ENCODE results near the gene TASP1.

Gene TASP1, protein sequence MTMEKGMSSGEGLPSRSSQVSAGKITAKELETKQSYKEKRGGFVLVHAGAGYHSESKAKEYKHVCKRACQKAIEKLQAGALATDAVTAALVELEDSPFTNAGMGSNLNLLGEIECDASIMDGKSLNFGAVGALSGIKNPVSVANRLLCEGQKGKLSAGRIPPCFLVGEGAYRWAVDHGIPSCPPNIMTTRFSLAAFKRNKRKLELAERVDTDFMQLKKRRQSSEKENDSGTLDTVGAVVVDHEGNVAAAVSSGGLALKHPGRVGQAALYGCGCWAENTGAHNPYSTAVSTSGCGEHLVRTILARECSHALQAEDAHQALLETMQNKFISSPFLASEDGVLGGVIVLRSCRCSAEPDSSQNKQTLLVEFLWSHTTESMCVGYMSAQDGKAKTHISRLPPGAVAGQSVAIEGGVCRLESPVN

DNA sequence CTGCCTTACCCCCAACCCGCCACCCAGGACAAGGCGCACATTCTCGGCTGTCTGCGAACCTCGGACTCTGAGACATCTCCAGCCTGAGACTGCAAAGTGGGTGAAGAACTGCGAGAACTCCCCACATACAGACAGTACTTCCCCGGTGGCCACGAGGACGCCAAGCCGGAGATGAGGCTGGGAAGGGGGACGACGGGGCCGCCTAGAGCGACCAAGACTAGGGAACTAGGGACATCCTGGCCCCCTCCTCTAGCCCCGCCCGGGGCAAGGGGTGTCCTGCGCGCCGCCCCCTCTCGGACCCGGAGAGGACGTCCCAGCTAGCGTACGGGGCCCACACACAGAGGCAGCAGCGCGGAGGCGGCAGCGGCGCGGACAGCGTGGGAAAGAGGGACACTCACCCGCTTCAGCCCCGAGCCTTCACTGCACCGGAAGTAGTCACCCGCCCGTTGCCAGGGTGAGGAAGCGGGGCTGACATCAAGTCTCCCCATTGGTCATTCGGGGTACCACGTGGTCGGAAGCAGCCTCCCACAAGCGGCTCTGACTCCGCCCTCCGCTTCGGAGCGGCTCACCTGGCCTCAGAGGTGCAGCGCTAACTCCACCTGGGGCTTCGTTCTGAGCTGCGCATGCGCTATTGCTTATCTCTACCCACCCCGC, at the start of gene TASP1:
Gene TASP1, minus strand, starts transcription at position 437 of the 654 bp plus-strand sequence. CDS start 8,854 bp downstream, outside the sequence.
- Histone ChIP-seq H3K27me3 (ENCODE audit: insufficient read depth, insufficient read length) (no peaks in the 10 kb centered on the region), H3K36me3 (ENCODE audit: insufficient read depth, insufficient read length, low read length) (no peaks in the 10 kb centered on the region), H3K9ac (ENCODE audit: insufficient read length, low read depth) (peak within 1 kb of the TSS; percentile 89), H3K4me3 (ENCODE audit: insufficient read length, low read depth) (peak within 1 kb of the TSS; percentile 94), H3K4me1 (ENCODE audit: insufficient read depth, insufficient read length) (no peaks in the 10 kb centered on the region), H3K9me3 (ENCODE audit: insufficient read depth, low read length) (no peaks in the 10 kb centered on the region)
- no peak for TF ChIP-seq ZNF274 (IDR thresholded peaks at IDR 0.05; ENCODE audit: low read depth, low read length)
- DNase-seq (ENCODE audit: low read depth, low spot score), result peak; percentile 89

DNA sequence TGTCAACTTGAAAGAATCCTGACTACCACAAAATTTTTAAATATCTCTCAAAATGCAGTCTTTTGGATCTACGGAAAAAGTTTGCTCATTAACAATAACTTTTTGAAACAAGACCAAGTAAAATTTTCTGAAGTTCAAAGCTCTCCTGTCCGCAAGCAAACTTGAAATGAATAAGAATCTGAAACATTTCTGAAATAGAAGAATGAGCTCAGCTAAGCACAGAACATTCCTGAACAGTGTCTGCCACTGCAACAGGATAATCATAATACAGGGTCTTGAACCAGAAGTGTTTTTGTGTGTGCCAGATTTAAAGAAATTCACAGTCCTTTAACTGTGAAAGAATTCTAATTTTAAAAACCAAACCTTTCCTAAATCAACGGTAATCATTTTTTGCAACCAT, 49.1 kb upstream of the TASP1 start:
- Histone ChIP-seq H3K4me3 (ENCODE audit: insufficient read length, low read depth) (no peak overlapping the region), H3K36me3 (ENCODE audit: insufficient read depth, insufficient read length, low read length) (no peaks in the 10 kb centered on the region), H3K9ac (ENCODE audit: insufficient read length, low read depth) (no peak overlapping the region), H3K4me1 (ENCODE audit: insufficient read depth, insufficient read length) (no peaks in the 10 kb centered on the region), H3K9me3 (ENCODE audit: insufficient read depth, low read length) (no peaks in the 10 kb centered on the region), H3K27me3 (ENCODE audit: insufficient read depth, insufficient read length) (no peaks in the 10 kb centered on the region)
- DNase-seq (ENCODE audit: low read depth, low spot score), result no peak
- no peak for TF ChIP-seq SUZ12 (IDR thresholded peaks at IDR 0.05; ENCODE audit: extremely low read depth, insufficient read depth, insufficient read length)
- TF ChIP-seq YY1 (IDR thresholded peaks at IDR 0.05; ENCODE audit: insufficient read depth, insufficient read length), result no peak
- TF ChIP-seq ZNF274 (IDR thresholded peaks at IDR 0.05; ENCODE audit: low read depth, low read length), result no peak

DNA sequence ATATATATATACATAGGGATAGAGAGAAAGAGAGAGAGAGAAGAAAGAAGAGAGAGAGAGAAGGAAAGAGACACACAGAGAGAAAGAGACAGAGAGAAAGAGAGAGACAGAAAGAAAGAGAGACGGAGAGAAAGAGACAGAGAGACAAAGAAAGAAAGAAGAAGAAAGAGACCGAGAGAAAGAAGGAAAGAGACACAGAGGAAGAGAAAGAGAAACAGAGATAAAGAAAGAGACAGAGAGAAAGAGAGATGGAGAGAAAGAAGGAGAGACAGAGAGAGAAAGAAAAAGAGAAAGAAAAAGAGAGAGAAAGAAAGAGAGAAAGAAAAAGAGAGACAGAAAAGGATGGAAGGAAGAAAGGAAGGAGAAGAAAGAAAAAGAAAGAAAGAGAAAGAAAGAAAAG, 46.9 kb upstream of the TASP1 start:
- Histone ChIP-seq H3K4me3 (ENCODE audit: insufficient read length, low read depth) (no peak overlapping the region), H3K9me3 (ENCODE audit: insufficient read depth, low read length) (no peaks in the 10 kb centered on the region), H3K27me3 (ENCODE audit: insufficient read depth, insufficient read length) (no peaks in the 10 kb centered on the region), H3K36me3 (ENCODE audit: insufficient read depth, insufficient read length, low read length) (no peaks in the 10 kb centered on the region), H3K9ac (ENCODE audit: insufficient read length, low read depth) (no peak overlapping the region), H3K4me1 (ENCODE audit: insufficient read depth, insufficient read length) (no peaks in the 10 kb centered on the region)
- no peak for TF ChIP-seq YY1 (IDR thresholded peaks at IDR 0.05; ENCODE audit: insufficient read depth, insufficient read length)
- no peak for TF ChIP-seq ZNF274 (IDR thresholded peaks at IDR 0.05; ENCODE audit: low read depth, low read length)
- no peak for TF ChIP-seq SUZ12 (IDR thresholded peaks at IDR 0.05; ENCODE audit: extremely low read depth, insufficient read depth, insufficient read length)
- DNase-seq (ENCODE audit: low read depth, low spot score), result no peak

DNA sequence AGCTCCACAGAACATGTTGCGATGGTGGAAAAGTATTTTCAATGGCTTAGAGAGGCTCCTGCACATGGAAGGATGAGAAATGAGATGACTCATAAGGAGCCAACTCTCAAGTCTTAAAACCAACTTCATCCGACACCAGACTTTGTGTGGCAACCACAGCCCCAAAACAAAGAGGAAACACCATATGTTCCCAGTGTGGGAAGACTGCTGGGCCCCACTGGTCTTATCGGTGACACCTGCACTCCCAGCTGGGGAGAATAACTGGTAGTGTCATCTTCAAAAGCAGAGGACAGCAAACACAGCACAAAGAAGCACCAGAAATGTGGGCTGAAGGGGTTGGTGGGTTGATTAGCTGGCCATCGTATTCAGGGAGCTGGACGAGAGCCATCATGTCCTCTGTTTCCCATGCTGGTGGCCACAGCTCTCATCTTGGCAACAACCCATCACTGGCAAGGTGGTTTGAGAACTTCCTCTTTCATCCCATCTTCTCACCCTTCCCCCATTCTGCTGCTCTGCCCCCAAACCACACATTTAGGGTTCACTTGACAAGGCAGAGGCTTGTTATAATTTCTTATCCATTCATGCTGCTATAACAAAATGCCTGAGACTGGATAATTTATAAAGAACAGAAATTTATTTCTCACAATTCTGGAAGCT, 46.0 kb upstream of the TASP1 start:
- no peak for DNase-seq (ENCODE audit: low read depth, low spot score)
- no peak for TF ChIP-seq YY1 (IDR thresholded peaks at IDR 0.05; ENCODE audit: insufficient read depth, insufficient read length)
- TF ChIP-seq ZNF274 (IDR thresholded peaks at IDR 0.05; ENCODE audit: low read depth, low read length), result no peak
- no peak for TF ChIP-seq SUZ12 (IDR thresholded peaks at IDR 0.05; ENCODE audit: extremely low read depth, insufficient read depth, insufficient read length)
- Histone ChIP-seq H3K9ac (ENCODE audit: insufficient read length, low read depth) (no peak overlapping the region), H3K27me3 (ENCODE audit: insufficient read depth, insufficient read length) (no peaks in the 10 kb centered on the region), H3K36me3 (ENCODE audit: insufficient read depth, insufficient read length, low read length) (no peaks in the 10 kb centered on the region), H3K9me3 (ENCODE audit: insufficient read depth, low read length) (no peaks in the 10 kb centered on the region), H3K4me3 (ENCODE audit: insufficient read length, low read depth) (no peak overlapping the region), H3K4me1 (ENCODE audit: insufficient read depth, insufficient read length) (no peaks in the 10 kb centered on the region)

GRCh38 chr20:13683833-13684232, 45.1 kb upstream of the TASP1 start:
- H3K4me3 ChIP-seq (ENCODE audit: insufficient read length, low read depth), result no peak overlapping the region
- TF ChIP-seq ZNF274 (IDR thresholded peaks at IDR 0.05; ENCODE audit: low read depth, low read length), result no peak
- TF ChIP-seq SUZ12 (IDR thresholded peaks at IDR 0.05; ENCODE audit: extremely low read depth, insufficient read depth, insufficient read length), result no peak
- TF ChIP-seq YY1 (IDR thresholded peaks at IDR 0.05; ENCODE audit: insufficient read depth, insufficient read length), result no peak
- H3K36me3 ChIP-seq (ENCODE audit: insufficient read depth, insufficient read length, low read length), result no peaks in the 10 kb centered on the region
- H3K27me3 ChIP-seq (ENCODE audit: insufficient read depth, insufficient read length), result no peaks in the 10 kb centered on the region
- H3K9ac ChIP-seq (ENCODE audit: insufficient read length, low read depth), result no peak overlapping the region
- DNase-seq (ENCODE audit: low read depth, low spot score), result no peak
- no peaks in the 10 kb centered on the region for H3K4me1 ChIP-seq (ENCODE audit: insufficient read depth, insufficient read length)
- no peaks in the 10 kb centered on the region for H3K9me3 ChIP-seq (ENCODE audit: insufficient read depth, low read length)

GRCh38 chr20:13681248-13682125, 42.8 kb upstream of the TASP1 start:
- H3K36me3 ChIP-seq (ENCODE audit: insufficient read depth, insufficient read length, low read length), result no peaks in the 10 kb centered on the region
- TF ChIP-seq SUZ12 (IDR thresholded peaks at IDR 0.05; ENCODE audit: extremely low read depth, insufficient read depth, insufficient read length), result no peak
- no peak for TF ChIP-seq YY1 (IDR thresholded peaks at IDR 0.05; ENCODE audit: insufficient read depth, insufficient read length)
- no peak for TF ChIP-seq ZNF274 (IDR thresholded peaks at IDR 0.05; ENCODE audit: low read depth, low read length)
- no peaks in the 10 kb centered on the region for H3K27me3 ChIP-seq (ENCODE audit: insufficient read depth, insufficient read length)
- DNase-seq (ENCODE audit: low read depth, low spot score), result no peak
- H3K9me3 ChIP-seq (ENCODE audit: insufficient read depth, low read length), result no peaks in the 10 kb centered on the region
- H3K4me3 ChIP-seq (ENCODE audit: insufficient read length, low read depth), result no peak overlapping the region
- no peak overlapping the region for H3K9ac ChIP-seq (ENCODE audit: insufficient read length, low read depth)
- H3K4me1 ChIP-seq (ENCODE audit: insufficient read depth, insufficient read length), result no peaks in the 10 kb centered on the region

Measured in NT2/D1 (cell line).